ENCODE measurements around the gene RNF2. TPM values are rescaled to one million over a fixed set of nuclear protein-coding genes. Genes with fewer than 3 reads are reported as not detected.

RNF2 gene
- total RNA-seq, 1 experiment from 2014 or later, result 26.2 TPM

DNA sequence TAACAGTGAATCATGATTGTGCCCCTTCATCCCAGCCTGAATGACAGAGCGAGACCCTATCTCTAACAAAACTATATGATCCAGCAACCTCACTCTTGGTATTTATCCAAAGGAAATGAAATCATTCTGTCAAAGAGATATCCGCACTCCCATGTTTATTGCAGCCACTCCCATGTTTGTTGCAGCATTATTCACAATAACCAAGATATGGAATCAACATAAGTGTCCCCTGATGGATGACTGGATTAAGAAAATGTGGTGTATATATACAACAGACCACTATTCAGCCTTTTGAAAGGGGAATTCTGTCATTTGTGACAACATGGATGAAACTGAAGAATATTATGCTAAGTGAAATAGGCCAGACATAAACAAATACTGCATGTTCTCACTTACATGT is 67.0 kb downstream of the RNF2 start:
- CTCF ChIA-PET, result no interaction called here
- Histone ChIP-seq H3K4me2 (no peak overlapping the region), H3K9me3 (ENCODE audit: insufficient read depth, low read depth) (no peaks in the 10 kb centered on the region), H3K27ac (no peak overlapping the region), H4K20me1 (ENCODE audit: insufficient read depth) (no peaks in the 10 kb centered on the region), H3K9me2 (ENCODE audit: insufficient read depth) (no peaks in the 10 kb centered on the region), H2AFZ (no peak overlapping the region), H3K4me3 (no peak overlapping the region), H3K36me3 (ENCODE audit: low read depth) (no peaks in the 10 kb centered on the region), H3K79me2 (ENCODE audit: low read depth) (no peaks in the 10 kb centered on the region), H3K27me3 (ENCODE audit: insufficient read depth, low read depth) (no peaks in the 10 kb centered on the region), H3F3A (ENCODE audit: insufficient read depth, low read depth) (no peaks in the 10 kb centered on the region), H3K4me1 (replicated peaks; ENCODE audit: insufficient read depth) (no peaks in the 10 kb centered on the region)
- POLR2A ChIA-PET (ENCODE audit: unreplicated experiment), result no interaction called here
- intact Hi-C loops (cut with micrococcal nuclease; ENCODE audit: unreplicated experiment), result no loop called here
- no peak for DNase-seq
- TF ChIP-seq CTCF (conservative IDR thresholded peaks at IDR 0.05) (no peak), EZH2 (IDR thresholded peaks at IDR 0.05; ENCODE audit: low read depth) (no peak)
- no TSS peak for BruUV-seq (replicated peaks)

DNA sequence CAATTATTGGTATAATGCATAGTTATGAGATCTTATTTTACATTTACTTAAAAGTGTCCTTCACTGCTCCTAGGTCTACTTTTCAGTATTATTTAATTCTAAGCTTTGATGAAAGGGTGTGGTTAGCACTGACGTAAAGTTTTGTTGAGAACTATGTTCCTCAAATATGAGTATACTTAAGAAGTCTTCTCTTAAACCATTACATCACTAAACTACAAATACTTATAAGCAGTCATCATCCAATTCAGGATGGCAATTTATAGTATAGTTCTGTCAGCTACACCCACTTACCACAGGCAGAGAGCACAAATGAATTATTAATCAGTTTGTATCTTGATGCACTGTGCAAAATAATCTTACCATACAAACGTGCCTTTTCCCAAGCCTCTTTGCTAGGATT is 84.3 kb downstream of the RNF2 start:
- Histone ChIP-seq H3K79me2 (ENCODE audit: low read depth) (no peaks in the 10 kb centered on the region), H3K36me3 (ENCODE audit: low read depth) (0 out of 2 replicates have a peak, but pooled peaks cover 6% of the 10 kb centered on the region), H2AFZ (no peak overlapping the region), H3F3A (ENCODE audit: insufficient read depth, low read depth) (no peaks in the 10 kb centered on the region), H3K4me3 (no peak overlapping the region), H3K9me2 (ENCODE audit: insufficient read depth) (no peaks in the 10 kb centered on the region), H3K4me2 (no peak overlapping the region), H3K9me3 (ENCODE audit: insufficient read depth, low read depth) (peaks cover 5% of the 10 kb centered on the region; the same call in 1 of the 2 replicates), H4K20me1 (ENCODE audit: insufficient read depth) (no peaks in the 10 kb centered on the region), H3K27ac (no peak overlapping the region), H3K27me3 (ENCODE audit: insufficient read depth, low read depth) (no peaks in the 10 kb centered on the region), H3K4me1 (replicated peaks; ENCODE audit: insufficient read depth) (no peaks in the 10 kb centered on the region)
- BruUV-seq (replicated peaks), result no TSS peak
- DNase-seq, result no peak
- ChIA-PET POLR2A (ENCODE audit: unreplicated experiment) (no interaction called here), CTCF (no interaction called here)
- intact Hi-C loops (cut with micrococcal nuclease; ENCODE audit: unreplicated experiment), result no loop called here
- TF ChIP-seq CTCF (conservative IDR thresholded peaks at IDR 0.05), result no peak
- no peak for TF ChIP-seq EZH2 (IDR thresholded peaks at IDR 0.05; ENCODE audit: low read depth)

- Histone ChIP-seq H3K4me1 (replicated peaks; ENCODE audit: insufficient read depth) (no peaks in the 10 kb centered on the region), H3K9me3 (ENCODE audit: insufficient read depth, low read depth) (peaks cover 5% of the 10 kb centered on the region; the same call in 1 of the 2 replicates), H3K4me2 (no peak overlapping the region), H3K27me3 (ENCODE audit: insufficient read depth, low read depth) (no peaks in the 10 kb centered on the region), H4K20me1 (ENCODE audit: insufficient read depth) (no peaks in the 10 kb centered on the region), H3K79me2 (ENCODE audit: low read depth) (no peaks in the 10 kb centered on the region), H3F3A (ENCODE audit: insufficient read depth, low read depth) (no peaks in the 10 kb centered on the region), H3K36me3 (ENCODE audit: low read depth) (peaks cover 9% of the 10 kb centered on the region; the same call in 1 of the 2 replicates), H3K27ac (no peak overlapping the region), H3K4me3 (no peak overlapping the region), H2AFZ (no peak overlapping the region), H3K9me2 (ENCODE audit: insufficient read depth) (no peaks in the 10 kb centered on the region)
- no peak for TF ChIP-seq CTCF (conservative IDR thresholded peaks at IDR 0.05)
- no peak for TF ChIP-seq EZH2 (IDR thresholded peaks at IDR 0.05; ENCODE audit: low read depth)
- ChIA-PET CTCF (no interaction called here), POLR2A (ENCODE audit: unreplicated experiment) (no interaction called here)
- no TSS peak for BruUV-seq (replicated peaks)
- no peak for DNase-seq
- intact Hi-C loops (cut with micrococcal nuclease; ENCODE audit: unreplicated experiment), result no loop called here
These were observed 87.2 kb downstream of the RNF2 start for GRCh38 chr1:185132534-185132933.
